ENCODE measurements around the gene ISYNA1.

ISYNA1 gene

DNA sequence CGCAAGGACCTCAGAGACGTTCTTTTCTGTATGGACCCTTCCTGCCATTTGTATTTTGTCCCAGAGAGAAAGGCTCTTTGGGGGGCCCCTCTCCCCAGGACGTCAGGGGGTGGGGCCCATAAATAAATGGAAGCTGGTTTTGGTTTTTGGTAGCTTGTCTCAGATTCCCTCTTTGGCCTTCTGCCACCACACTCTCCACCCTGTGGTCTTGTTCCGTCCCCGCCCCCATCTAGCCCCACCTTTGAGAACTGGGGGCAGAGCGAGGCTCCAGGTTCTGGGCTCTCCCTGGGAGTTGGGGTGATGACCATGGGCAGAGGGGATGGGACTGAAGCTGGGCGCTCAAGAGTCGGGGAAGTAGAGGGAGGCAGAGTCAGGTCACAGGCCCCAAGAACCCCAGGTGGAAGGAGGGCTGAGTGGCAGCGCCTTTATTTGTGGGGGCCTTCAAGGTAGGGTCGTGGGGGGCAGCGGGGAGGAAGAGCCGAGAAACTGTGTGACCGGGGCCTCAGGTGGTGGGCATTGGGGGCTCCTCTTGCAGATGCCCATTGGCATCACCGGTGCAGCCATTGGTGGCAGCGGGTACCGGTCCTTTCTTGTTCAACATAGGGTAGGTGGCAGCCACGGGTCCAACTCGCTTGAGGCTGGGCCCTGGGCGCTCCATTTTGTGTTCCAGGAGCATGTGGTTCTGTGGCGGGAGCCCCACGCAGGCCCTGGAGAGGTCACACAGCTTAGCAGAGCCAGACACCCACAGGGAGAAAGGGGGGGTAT lies 3.3 kb downstream of the ISYNA1 start:
- TF ChIP-seq GATA3 (IDR thresholded peaks at IDR 0.05; ENCODE audit: low read depth, low read length) (no peak), GATA2 (IDR thresholded peaks at IDR 0.05; ENCODE audit: low read depth, low read length) (no peak)

DNA sequence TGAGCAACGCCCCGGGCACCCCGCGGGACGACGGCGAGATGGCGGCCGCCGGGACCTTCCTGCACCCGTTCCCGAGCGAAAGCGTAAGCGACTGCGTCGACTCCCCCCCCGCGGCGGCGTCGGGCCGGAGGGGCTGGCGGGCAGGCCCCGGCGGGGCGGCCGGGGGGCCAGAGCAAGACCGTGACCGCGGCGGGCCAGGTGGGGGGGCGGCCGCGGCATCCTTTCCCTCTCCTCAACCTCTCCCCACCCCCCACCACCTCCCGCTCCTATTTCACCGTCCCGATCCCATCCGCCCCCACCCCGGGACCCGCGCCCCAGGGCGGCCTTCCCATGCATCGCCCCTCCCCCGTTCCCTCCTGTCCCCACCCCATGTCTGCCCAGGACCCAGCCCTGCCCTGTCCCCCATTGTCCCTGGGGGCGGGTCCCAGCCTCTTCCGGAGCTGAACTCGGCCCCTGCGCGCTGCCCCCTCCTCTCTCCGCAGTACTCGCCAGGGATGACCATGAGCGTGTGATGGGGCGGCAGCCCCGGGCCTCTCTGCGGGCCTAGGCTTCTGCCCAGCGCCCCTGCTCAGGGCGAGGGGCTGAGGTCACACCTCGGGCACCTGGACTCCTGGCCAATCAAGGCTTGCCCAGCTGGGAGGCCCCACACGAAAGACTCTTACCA lies 4.1 kb downstream of the ISYNA1 start:
- TF ChIP-seq GATA3 (IDR thresholded peaks at IDR 0.05; ENCODE audit: low read depth, low read length) (no peak), GATA2 (IDR thresholded peaks at IDR 0.05; ENCODE audit: low read depth, low read length) (no peak)

DNA sequence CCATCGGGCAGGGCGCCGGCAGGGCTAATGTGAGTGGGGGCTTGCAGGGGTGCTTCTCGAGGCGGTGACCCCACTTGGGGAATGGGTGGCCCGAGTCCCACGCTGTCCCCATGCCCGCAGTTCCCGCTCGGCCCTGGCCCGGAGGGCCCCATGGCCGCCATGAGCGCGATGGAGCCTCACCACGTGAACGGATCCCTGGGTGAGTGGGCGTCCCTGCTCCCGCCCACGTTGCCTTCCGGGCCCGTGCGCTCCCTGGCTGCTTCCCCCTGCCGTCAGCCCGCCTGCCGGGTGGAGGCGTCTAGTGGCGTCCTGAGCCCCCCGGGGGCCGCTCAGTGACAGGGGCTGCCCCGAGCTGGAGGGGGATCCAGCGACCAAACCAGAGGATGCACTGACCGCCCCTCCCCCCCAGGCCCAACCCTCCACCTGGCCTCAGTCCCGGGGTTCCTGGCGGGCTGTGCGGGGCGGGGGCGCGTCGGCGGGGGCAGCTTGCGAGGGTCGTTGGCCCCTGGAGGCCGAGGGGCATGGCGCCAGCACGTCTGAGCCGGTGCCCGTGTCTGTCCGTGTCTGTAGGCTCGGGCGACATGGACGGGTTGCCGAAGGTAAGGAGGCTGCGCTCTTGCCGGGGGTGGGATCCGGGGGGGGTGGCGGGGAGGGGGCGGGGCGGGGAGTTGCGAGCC lies 4.8 kb downstream of the ISYNA1 start:
- TF ChIP-seq GATA3 (IDR thresholded peaks at IDR 0.05; ENCODE audit: low read depth, low read length) (no peak), GATA2 (IDR thresholded peaks at IDR 0.05; ENCODE audit: low read depth, low read length) (no peak)

DNA sequence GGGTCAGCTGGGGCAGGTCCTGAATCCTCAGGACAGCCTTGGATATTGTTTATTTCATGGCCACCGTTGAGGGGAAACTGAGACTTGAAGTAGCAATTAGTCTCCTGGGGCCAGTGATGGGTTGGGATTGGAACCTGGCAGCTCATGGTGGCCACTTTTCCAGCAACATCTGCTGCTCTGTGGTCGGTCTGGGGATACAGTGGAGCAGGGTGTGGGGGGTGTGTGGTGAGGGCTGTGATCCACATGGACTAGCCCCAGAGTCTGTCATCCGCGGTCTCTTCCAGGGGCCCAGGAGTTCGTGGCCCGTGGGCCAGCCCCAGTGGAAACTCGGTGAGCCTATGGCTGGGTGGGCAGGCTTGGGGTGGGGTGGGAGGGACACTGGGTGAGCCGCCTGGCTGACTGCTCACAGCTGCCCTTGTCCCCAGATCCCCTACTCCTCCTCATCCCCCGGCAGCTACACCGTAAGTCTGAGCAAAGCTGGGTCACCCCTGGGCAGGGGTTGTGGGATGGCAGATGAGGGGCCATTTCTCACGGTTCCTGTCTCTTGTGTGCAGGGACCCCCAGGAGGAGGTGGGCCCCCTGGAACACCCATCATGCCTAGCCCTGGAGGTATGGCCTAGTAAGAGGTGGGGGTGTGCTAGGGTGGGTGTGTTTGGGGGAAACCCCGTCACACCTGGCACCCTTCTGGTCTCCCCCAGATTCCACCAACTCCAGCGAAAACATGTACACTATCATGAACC lies 5.5 kb downstream of the ISYNA1 start:
- no peak for TF ChIP-seq GATA2 (IDR thresholded peaks at IDR 0.05; ENCODE audit: low read depth, low read length)
- no peak for TF ChIP-seq GATA3 (IDR thresholded peaks at IDR 0.05; ENCODE audit: low read depth, low read length)

DNA sequence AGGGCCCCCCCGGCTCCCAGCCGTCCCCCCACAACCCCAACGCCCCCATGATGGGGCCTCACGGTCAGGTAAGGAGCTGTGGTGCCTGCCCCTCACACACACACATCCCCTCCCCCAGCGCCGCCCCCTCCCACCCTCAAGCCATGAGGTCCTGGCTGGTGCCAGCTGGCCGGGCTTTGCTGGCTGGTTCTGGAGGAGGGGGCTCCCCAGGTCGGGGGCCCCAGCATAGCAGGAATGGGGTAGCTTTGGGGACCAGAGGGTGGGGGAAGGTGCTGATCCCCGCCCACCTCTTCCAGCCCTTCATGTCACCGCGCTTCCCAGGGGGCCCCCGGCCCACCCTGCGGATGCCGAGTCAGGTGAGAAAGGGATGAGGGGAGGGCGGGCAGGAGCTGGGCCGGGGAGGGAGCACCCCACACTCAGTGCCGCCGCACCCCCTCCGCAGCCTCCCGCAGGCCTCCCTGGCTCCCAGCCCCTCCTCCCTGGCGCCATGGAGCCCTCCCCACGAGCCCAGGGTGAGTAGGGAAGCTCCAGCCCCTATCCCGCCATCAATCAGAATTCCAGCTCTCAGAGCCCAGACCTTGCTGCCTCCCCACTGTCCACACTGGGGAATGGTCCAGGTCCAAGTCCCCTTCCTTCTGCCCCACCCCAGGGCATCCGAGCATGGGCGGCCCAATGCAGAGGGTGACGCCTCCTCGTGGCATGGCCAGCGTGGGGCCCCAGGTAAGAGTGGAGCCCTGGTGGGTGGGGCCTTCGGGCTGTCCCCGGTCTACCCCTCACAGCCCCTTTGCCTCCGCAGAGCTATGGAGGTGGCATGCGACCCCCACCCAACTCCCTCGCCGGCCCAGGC lies 6.4 kb downstream of the ISYNA1 start:
- no peak for TF ChIP-seq GATA3 (IDR thresholded peaks at IDR 0.05; ENCODE audit: low read depth, low read length)
- no peak for TF ChIP-seq GATA2 (IDR thresholded peaks at IDR 0.05; ENCODE audit: low read depth, low read length)

DNA sequence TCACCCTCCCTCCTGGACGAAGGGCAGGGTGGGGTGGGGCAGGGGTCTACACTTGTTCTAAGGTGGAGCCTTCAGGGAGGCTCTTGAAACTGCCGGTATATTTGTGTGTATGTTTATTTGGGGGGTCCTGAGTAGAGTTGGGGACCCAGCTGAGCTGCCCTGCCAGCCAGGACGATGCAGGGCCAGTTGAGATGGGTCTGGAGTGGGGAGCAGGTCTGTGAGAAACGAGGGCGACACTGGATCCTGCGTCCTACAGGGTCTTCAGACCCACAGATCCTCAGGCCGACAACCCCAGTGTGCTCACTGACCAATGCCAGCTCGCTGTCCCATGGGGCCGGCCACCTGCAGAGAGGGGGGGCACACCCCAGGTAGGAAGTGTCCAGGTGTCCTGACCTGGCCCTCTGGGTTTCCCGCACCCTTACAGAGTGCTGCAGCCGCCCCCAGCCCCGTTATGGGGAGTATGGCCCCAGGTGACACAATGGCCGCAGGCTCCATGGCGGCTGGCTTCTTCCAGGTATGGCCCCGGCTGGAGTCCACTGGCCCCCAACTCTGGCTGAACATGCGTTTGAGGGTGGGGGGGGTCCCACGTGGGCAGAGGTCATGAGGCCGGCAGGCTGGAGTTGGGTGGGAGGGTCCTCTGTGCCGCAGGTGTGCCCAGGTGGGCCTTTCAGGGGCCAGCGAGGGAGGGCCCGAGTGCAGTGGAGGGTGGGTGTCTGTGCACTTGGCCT lies 7.4 kb downstream of the ISYNA1 start:
- no peak for TF ChIP-seq GATA3 (IDR thresholded peaks at IDR 0.05; ENCODE audit: low read depth, low read length)
- no peak for TF ChIP-seq GATA2 (IDR thresholded peaks at IDR 0.05; ENCODE audit: low read depth, low read length)

DNA sequence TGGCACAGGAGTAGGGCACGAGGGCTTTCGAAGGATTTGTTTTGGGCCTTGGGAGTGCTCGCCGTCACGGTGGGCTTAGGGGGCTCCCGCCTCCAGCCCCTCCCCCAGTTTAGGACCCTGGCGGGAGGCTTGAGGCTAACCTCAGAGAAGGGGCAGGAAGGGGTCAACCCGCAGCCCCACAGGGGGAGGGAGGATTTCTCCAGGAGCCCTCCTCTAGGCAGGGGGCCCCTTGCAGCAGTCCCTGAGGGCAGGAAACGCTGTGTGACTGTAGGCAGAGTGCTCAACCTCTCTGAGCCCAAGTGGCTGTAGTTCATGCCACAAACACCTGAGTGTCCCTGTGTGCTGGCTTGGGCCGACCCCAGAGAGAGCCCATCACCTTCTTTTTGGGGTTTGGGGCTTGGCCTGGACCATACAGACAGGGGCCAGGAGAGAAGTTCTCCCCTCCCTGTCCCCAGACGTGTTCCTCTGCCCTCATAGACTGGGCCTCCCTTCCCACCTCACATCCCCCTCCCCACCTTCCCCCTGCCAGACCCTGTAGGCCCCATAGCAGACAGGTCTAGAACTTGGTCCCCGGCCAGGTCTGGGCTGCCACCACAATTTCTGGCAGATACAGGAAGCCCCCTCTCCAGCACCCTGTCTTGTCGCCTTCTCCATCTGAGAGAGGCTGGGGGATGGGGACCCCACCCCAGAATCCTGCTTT lies 8.1 kb downstream of the ISYNA1 start:
- TF ChIP-seq GATA2 (IDR thresholded peaks at IDR 0.05; ENCODE audit: low read depth, low read length) (no peak), GATA3 (IDR thresholded peaks at IDR 0.05; ENCODE audit: low read depth, low read length) (no peak)

DNA sequence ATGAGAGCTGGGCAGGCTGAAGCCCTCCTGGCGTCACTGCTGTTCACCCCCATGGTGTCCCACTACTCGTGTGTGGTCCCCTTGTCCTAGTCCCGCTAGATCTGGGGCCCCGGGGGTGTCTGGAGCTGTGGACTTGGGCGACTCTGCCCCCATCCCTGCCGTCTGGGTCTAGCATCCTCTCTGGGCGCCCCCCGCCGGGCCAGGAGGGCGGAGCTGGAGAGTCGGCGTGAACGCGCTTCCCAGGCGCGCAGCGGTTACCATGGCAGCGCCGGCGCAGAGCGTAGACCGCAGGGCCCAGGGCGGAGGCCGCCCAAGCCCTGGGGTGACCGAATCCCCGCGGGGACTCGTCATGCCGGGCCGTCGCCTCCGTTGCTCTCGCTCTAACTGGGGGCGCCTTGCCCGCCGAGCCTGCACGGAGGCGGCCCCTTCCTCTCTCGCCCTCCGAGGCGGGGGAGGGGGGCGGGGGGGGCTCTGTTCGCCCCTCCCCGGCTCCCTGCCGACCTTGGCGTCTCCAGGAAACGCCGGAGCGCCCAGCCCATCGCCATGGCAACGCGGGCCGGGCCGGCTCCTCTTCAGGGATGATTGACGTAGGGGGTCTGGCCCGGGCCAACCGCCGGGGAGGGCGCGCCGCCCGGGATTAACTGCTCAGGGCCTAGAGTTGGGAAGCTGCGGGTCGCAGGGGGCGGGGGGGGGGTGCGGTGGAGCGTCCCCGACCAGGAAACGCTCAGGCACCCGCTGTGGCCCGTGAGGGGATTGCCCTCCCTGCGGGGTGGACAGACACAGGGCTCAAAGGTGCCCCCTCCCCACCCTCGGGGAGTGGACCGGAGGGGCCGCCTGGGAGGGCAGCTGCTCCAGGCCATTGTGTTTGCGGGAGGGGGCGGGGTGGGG lies 8.9 kb downstream of the ISYNA1 start:
- TF ChIP-seq GATA3 (IDR thresholded peaks at IDR 0.05; ENCODE audit: low read depth, low read length) (no peak), GATA2 (IDR thresholded peaks at IDR 0.05; ENCODE audit: low read depth, low read length) (no peak)

DNA sequence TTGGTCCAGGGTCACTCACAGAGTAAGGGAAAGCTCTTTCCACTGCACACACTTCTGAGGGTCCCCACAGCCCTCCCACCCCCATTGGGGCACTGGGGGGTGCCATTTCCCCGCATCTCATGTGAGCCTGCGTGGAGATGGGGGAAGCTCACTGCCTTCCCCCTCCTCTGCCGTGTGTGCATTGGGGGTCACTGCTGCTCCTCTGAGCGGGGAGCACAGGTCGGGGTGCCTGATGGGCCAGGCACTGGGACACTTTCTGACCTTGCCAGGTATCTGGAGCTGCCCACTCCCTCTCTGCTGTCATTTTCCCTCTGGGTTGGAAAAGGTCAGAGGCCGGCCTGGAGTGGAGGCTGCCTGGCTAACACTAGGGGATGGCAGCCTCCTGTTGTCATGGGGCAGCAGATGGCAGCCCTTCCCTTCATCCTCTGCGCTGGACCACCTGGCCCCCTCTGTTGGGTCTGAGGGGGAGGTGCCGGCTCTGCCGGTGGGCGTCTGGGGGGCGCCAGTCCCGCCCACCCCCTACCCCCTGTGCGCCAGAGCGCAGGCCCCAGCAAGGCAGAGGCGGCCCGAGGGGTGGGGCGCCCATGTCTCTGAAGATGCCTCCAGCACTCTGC lies 9.7 kb downstream of the ISYNA1 start:
- no peak for TF ChIP-seq GATA3 (IDR thresholded peaks at IDR 0.05; ENCODE audit: low read depth, low read length)
- no peak for TF ChIP-seq GATA2 (IDR thresholded peaks at IDR 0.05; ENCODE audit: low read depth, low read length)

DNA sequence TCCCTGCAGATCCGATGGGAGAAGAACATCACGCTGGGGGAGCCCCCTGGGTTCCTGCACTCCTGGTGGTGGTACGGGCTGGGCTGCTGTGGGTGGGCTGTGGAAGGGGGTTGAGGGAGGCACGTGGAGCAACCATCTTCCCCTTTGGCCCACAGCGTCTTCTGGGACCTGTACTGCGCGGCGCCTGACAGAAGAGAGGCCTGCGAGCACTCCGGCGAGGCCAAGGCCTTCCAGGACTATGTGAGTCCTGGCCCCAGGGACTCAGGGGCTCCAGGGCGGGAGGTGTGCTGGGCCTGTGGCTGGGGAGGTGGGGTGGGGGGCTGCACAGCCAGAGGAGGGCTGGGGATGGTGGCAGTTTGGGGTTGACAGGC lies 10.2 kb downstream of the ISYNA1 start:
- no peak for TF ChIP-seq GATA2 (IDR thresholded peaks at IDR 0.05; ENCODE audit: low read depth, low read length)
- no peak for TF ChIP-seq GATA3 (IDR thresholded peaks at IDR 0.05; ENCODE audit: low read depth, low read length)
